HepG2 (cell line): ENCODE measurements around the gene PPP1R12A. TPM values are rescaled to one million over a fixed set of nuclear protein-coding genes. Genes with fewer than 3 reads are reported as not detected.

ENCODE experiments used
- ATAC-seq: fragments of 200-7000 bp; cut with Tn5 transposase; 3 replicates; pipeline ENCODE4 v1.9.1; 2020; ENCODE audit warnings: mild to moderate bottlenecking, moderate library complexity
- BruUV-seq: library from RNA; stranded (reverse); fragments of 400-500 nt; replicated peaks from 2 replicates; lab custom pipeline; 2021; lab: Mats Ljungman, UMichigan
- CTCF ChIA-PET: fragments of 300-600 bp; formaldehyde crosslinking; extraction: SDS; loops from one replicate; lab custom pipeline; 2021; ENCODE audit warnings: low total read pairs, inconsistent platforms, low intra/inter-chr PET ratio; lab: Yijun Ruan, JAX
- POLR2A ChIA-PET: fragments of 350-600 bp; sonication (Branson Sonifier 250); formaldehyde crosslinking; loops from one replicate; lab custom pipeline; 2020; ENCODE audit warnings: antibody characterized with exemption, inconsistent platforms; lab: Yijun Ruan, JAX
- DNase-seq: peaks from one replicate; pipeline ENCODE4 v3.0.0-alpha.2; 2015; ENCODE audit warnings: low spot score
- FAIRE-seq: peaks from 3 replicates; lab custom pipeline; 2011; peaks lifted over from hg19 to GRCh38; lab: Jason Lieb, UNC
- H2AFZ ChIP-seq: one replicate; pipeline ENCODE4 v1.6.1; 2011; ENCODE audit warnings: low read length, inconsistent platforms
- H3K27ac ChIP-seq: fragments of 300-600 bp; 3 replicates; pipeline ENCODE4 v1.8.0; 2011; ENCODE audit warnings: mixed run types, mild to moderate bottlenecking, mixed read lengths, low read length, inconsistent platforms; ENCODE audit not compliant: insufficient read depth; ENCODE audit errors: extremely low read length
- H3K27me3 ChIP-seq, 2 experiments: fragments of 200-600 bp in 1 of 2; 2 replicates in 1 of 2; 3 replicates in 1 of 2; pipeline versions ENCODE4 v1.6.0 to v1.8.0; 2011; ENCODE audit warnings: low read length in 2 of 2, mild to moderate bottlenecking in 2 of 2, moderate library complexity in 2 of 2, inconsistent platforms in 1 of 2; ENCODE audit not compliant: insufficient read depth in 2 of 2, control insufficient read depth in 1 of 2
- H3K36me3 ChIP-seq, 2 experiments: fragments of 200-600 bp in 1 of 2; replicated peaks in 1 of 2; 2 replicates in 1 of 2; 3 replicates in 1 of 2; pipeline versions ENCODE4 v1.5.1 to v1.8.0; 2011; ENCODE audit warnings: low read length in 2 of 2, inconsistent platforms in 1 of 2; ENCODE audit not compliant: insufficient read depth in 2 of 2, control insufficient read depth in 1 of 2
- H3K4me1 ChIP-seq: 2 replicates; pipeline ENCODE4 v1.5.1; 2012; ENCODE audit warnings: low read length, inconsistent platforms; ENCODE audit not compliant: insufficient read depth
- H3K4me2 ChIP-seq: 2 replicates; pipeline ENCODE4 v1.6.0; 2011; ENCODE audit warnings: low read depth, low read length, inconsistent platforms
- H3K4me3 ChIP-seq, 3 experiments: fragments of 200-600 bp in 1 of 3; sonication (generic), shearing (Covaris generic) in 1 of 3; replicated peaks in 1 of 3; 2 replicates each; pipeline ENCODE4 v1.5.1; 2011 to 2016; ENCODE audit warnings: low read length in 3 of 3, inconsistent platforms in 2 of 3, low read depth in 2 of 3, mild to moderate bottlenecking in 2 of 3, control low read depth in 1 of 3, mixed read lengths in 1 of 3; ENCODE audit not compliant: insufficient read depth in 1 of 3
- H3K79me2 ChIP-seq: one replicate; pipeline ENCODE4 v1.6.1; 2011; ENCODE audit warnings: low read length, inconsistent platforms; ENCODE audit not compliant: insufficient read depth
- H3K9ac ChIP-seq: 2 replicates; pipeline ENCODE4 v1.6.0; 2011; ENCODE audit warnings: mild to moderate bottlenecking, low read depth, low read length, inconsistent platforms; ENCODE audit not compliant: insufficient read depth
- H3K9me3 ChIP-seq: 2 replicates; pipeline ENCODE4 v1.5.1; 2012; ENCODE audit warnings: mild to moderate bottlenecking, low read length
- H4K20me1 ChIP-seq: 2 replicates; pipeline ENCODE4 v1.6.0; 2011; ENCODE audit warnings: inconsistent platforms, mild to moderate bottlenecking, low read length, moderate library complexity; ENCODE audit not compliant: insufficient read depth
- KDM4B ChIP-seq: sonication (generic); formaldehyde crosslinking; IDR thresholded peaks from 2 replicates; pipeline ENCODE4 v1.4.0; 2020; ENCODE audit warnings: missing genetic modification reagents
- NCOA1 ChIP-seq: sonication (generic); formaldehyde crosslinking; IDR thresholded peaks from 2 replicates; pipeline ENCODE4 v1.9.0; 2021; ENCODE audit warnings: missing genetic modification reagents
- POLR2A ChIP-seq, 2 experiments: IDR thresholded peaks; 2 replicates each; pipeline ENCODE4 v1.6.1; 2011; ENCODE audit warnings: low read depth in 2 of 2, low read length in 2 of 2, mild to moderate bottlenecking in 1 of 2, moderate library complexity in 1 of 2; ENCODE audit not compliant: insufficient read depth in 1 of 2
- PRPF4 ChIP-seq: fragments of 200-400 bp; formaldehyde crosslinking; IDR thresholded peaks from 2 replicates; pipeline ENCODE4 v1.6.1; 2016; ENCODE audit warnings: low read length, low read depth; ENCODE audit not compliant: poor library complexity, severe bottlenecking
- SMARCE1 ChIP-seq: fragments of 450-650 bp; IDR thresholded peaks from 2 replicates; pipeline ENCODE4 v1.6.1; 2017; ENCODE audit warnings: borderline replicate concordance
- ZBTB7A ChIP-seq: sonication (generic); formaldehyde crosslinking; IDR thresholded peaks from 2 replicates; pipeline ENCODE4 v1.8.0; 2022; ENCODE audit warnings: mild to moderate bottlenecking, missing genetic modification reagents
- ZFP37 ChIP-seq: sonication (generic); formaldehyde crosslinking; IDR thresholded peaks from 2 replicates; pipeline ENCODE4 v1.4.0; 2020; ENCODE audit warnings: missing genetic modification reagents, borderline replicate concordance
- ZNF34 ChIP-seq: sonication (generic); formaldehyde crosslinking; IDR thresholded peaks from 2 replicates; pipeline ENCODE4 v1.4.0; 2020; ENCODE audit warnings: mild to moderate bottlenecking, missing genetic modification reagents, borderline replicate concordance
- ZNF383 ChIP-seq: sonication (generic); formaldehyde crosslinking; IDR thresholded peaks from 2 replicates; pipeline ENCODE4 v1.4.0; 2020; ENCODE audit warnings: missing genetic modification reagents, mild to moderate bottlenecking, borderline replicate concordance
- ZNF570 ChIP-seq: sonication (generic); formaldehyde crosslinking; IDR thresholded peaks from 2 replicates; pipeline ENCODE4 v1.4.0; 2020; ENCODE audit warnings: mild to moderate bottlenecking, missing genetic modification reagents, borderline replicate concordance
- WGBS: methylation state at CpG from one replicate; pipeline ENCODE4 v1.1.6; 2017; ENCODE audit warnings: low lambda C conversion rate; 5-methylcytosine and 5-hydroxymethylcytosine counted together
- in situ Hi-C: cut with HindIII; loops from 2 replicates; pipeline ENCODE4 v1.10.0; 2017; ENCODE audit warnings: low pct_unique_long_range_greater_than_20kb; ENCODE audit not compliant: extremely low pct_ligation_motif_present
- intact Hi-C: fragments of 100-400 bp; cut with micrococcal nuclease; formaldehyde crosslinking; loops from one replicate; pipeline ENCODE4 v1.10.0; 2022; ENCODE audit not compliant: unreplicated experiment
- polyA plus RNA-seq, 8 experiments: library from polyadenylated mRNA; depleted of rRNA in 3 of 8; stranded (reverse) in 7 of 8; unstranded in 1 of 8; fragments of >200 nt; fragmentation: Illumina TruSeq in 4 of 8; extraction: Trizol in 4 of 8; gene quantifications; 2 replicates each; pipeline versions ENCODE4 v1.2.1 to v1.2.3, GENCODE V29; 2011 to 2016; ENCODE audit warnings: low read depth in 4 of 8, missing spikeins in 1 of 8, mixed read lengths in 1 of 8; ENCODE audit not compliant: insufficient read depth in 1 of 8
- total RNA-seq, 5 experiments: library from RNA; depleted of rRNA; stranded (reverse); fragments of >200 nt; fragmentation: Illumina TruSeq; extraction: Trizol; gene quantifications; 2 replicates each; pipeline ENCODE4 v1.2.3, GENCODE V29; 2016; ENCODE audit warnings: low read depth in 1 of 5
- TF ChIP-seq, protein P1 (sequence below): sonication (generic); formaldehyde crosslinking; IDR thresholded peaks from 2 replicates; pipeline ENCODE4 v1.4.0; 2020; ENCODE audit warnings: missing genetic modification reagents

PPP1R12A gene
- total and polyA plus RNA-seq, 2 of the 13 experiments (the other 11 are each of a cell fraction or from before 2014, with no cell fraction given) = 23.8 to 50.0 TPM

DNA sequence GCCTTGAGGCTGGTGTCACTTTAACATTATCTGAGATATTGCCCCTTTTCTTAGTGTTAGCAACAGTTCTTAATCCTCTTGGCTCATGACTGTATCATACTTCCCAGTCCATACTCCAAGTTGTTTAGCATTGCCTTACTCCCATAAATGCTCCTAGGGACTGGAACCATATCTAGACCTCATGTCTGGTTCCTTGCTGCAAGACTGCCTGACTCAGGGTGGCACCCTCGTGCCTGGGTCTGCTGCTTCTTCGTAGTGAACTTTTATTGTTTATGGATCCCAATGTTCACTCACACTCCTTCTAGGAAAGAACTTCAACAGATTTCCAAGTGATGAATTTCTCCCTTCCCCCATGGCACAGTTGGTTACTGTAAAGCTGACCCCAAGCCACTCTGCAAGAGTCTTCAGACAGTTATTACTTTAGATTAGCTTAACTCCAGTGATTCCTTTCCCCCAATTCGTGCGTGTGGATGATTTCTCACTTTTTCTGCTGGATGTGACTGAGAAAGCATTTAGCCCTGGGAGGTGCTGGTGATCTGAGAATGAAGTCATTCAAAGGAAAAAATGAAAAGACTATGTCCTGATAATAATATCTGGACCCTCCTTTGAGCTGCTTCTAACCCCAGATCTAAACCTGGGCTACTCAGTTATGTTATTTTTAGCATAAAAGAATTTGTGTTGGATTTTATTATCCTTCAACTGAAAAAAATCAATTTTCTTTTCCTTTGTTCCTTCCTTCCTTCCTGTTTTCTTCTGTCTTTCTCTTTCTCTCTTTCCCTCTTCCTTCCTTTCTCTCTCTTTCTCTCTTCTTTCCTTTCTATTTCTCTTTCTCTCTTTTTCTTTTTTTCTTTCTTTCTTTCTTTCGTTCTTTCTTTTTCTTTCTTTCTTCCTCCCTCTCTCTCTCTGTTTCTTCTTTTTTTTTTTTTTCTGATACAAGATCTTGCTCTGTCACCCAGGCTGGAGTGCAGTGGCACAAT lies 47.5 kb upstream of the PPP1R12A start (continued):
- TF ChIP-seq, protein P1, sequence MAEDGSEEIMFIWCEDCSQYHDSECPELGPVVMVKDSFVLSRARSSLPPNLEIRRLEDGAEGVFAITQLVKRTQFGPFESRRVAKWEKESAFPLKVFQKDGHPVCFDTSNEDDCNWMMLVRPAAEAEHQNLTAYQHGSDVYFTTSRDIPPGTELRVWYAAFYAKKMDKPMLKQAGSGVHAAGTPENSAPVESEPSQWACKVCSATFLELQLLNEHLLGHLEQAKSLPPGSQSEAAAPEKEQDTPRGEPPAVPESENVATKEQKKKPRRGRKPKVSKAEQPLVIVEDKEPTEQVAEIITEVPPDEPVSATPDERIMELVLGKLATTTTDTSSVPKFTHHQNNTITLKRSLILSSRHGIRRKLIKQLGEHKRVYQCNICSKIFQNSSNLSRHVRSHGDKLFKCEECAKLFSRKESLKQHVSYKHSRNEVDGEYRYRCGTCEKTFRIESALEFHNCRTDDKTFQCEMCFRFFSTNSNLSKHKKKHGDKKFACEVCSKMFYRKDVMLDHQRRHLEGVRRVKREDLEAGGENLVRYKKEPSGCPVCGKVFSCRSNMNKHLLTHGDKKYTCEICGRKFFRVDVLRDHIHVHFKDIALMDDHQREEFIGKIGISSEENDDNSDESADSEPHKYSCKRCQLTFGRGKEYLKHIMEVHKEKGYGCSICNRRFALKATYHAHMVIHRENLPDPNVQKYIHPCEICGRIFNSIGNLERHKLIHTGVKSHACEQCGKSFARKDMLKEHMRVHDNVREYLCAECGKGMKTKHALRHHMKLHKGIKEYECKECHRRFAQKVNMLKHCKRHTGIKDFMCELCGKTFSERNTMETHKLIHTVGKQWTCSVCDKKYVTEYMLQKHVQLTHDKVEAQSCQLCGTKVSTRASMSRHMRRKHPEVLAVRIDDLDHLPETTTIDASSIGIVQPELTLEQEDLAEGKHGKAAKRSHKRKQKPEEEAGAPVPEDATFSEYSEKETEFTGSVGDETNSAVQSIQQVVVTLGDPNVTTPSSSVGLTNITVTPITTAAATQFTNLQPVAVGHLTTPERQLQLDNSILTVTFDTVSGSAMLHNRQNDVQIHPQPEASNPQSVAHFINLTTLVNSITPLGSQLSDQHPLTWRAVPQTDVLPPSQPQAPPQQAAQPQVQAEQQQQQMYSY (CRISPR knock-in tag) = no peak
- TF ChIP-seq PRPF4 (no peak), ZNF570 (CRISPR knock-in tag) (no peak), KDM4B (CRISPR knock-in tag) (no peak)

DNA sequence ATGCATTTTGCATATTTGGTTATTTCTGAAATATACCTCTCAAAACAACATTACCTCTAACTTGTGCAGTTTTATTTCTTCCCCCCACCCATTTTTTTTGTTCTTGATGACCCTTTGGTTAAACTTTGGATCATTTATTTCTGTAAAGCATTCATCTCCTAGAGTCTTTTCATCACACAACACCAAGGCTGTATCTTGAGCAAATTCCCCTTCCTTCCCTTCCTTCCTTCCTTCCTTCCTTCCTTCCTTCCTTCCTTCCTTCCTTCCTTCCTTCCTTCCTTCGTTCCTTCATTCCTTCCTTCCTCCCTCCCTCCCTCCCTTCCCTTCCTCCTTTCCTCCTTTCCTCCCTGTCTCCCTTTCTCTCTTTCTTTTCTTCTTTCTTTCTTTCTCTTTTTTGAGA lies 43.8 kb upstream of the PPP1R12A start:
- H2AFZ ChIP-seq = no peak overlapping the region
- intact Hi-C loops = no loop called here
- no peak overlapping the region for H3K4me2 ChIP-seq
- ChIA-PET CTCF (no interaction called here), POLR2A (no interaction called here)
- H3K9ac ChIP-seq = no peak overlapping the region
- ATAC-seq = no peak
- H3K79me2 ChIP-seq = no peaks in the 10 kb centered on the region
- no peaks in the 10 kb centered on the region for H4K20me1 ChIP-seq
- H3K4me3 ChIP-seq = no peak overlapping the region
- 47% methylated on average over 1 of the region's 1 CpG for WGBS
- H3K36me3 ChIP-seq = no peaks in the 10 kb centered on the region
- TF ChIP-seq NCOA1 (CRISPR knock-in tag) (no peak), ZBTB7A (CRISPR knock-in tag) (no peak), ZNF383 (no peak), SMARCE1 (no peak), POLR2A (IDR thresholded peaks at IDR 0.05; ENCODE audit: insufficient read depth in 1 of 2, low read depth in 2 of 2, low read length in 2 of 2) (no peak), ZFP37 (CRISPR knock-in tag) (no peak), ZNF34 (CRISPR knock-in tag) (no peak)
- H3K4me1 ChIP-seq = peaks cover 8% of the 10 kb centered on the region; the same call in 1 of the 2 replicates
- no peaks in the 10 kb centered on the region for H3K27me3 ChIP-seq
- BruUV-seq = no TSS peak
- in situ Hi-C loops = no loop called here
- no peak for DNase-seq
- no peaks in the 10 kb centered on the region for H3K9me3 ChIP-seq
- no peak for FAIRE-seq
- no peak overlapping the region for H3K27ac ChIP-seq
